Uterus (tissue), 2 donors: ENCODE results near the gene PDCD1.

Experiments used
- POLR2A ChIP-seq, 2 donors: fragments of 450-650 bp; IDR thresholded peaks; one replicate each; pipeline ENCODE4 v1.6.1; 2016; ENCODE audit warnings: antibody characterized with exemption in 2 of 2, mild to moderate bottlenecking in 1 of 2, moderate library complexity in 1 of 2
- TF ChIP-seq, protein P1 (sequence below), 4 experiments: fragments of 200-600 bp in 2 of 4; fragments of 450-650 bp in 2 of 4; sonication (generic) in 2 of 4; IDR thresholded peaks; one replicate each; pipeline ENCODE4 v1.5.1; 2016 to 2019; ENCODE audit warnings: antibody characterized with exemption in 4 of 4, mild to moderate bottlenecking in 2 of 4, moderate library complexity in 1 of 4

DNA sequence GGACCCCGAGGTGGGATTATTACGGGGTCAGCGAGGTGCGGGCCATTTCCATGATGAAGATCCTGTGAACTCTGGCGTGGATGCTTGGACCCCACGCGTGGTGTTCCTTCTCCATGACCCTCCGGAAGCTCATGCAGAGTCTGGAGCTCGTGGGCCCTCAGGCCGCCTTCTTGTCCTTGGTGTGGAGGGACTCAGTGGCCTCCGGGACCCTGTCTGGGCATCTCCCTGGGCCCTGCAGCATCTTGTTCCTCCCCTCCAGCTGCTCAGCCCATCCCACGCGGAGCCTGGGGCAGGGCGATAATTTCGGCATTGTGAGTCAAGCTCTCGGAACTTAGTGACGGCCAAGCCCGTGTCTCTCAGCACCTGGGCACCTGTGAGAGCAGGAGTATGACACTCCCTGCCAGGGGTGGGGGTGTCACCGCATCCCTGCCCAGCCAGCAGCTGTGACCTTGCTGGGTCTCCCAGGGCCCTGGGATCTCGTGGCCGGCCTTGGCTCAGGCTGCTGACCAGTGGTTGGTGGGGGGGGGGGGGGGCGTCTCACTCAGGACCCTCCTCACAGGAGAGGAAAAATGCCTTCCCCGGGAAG lies 35.5 kb upstream of the PDCD1 start:
- no peak for TF ChIP-seq POLR2A (IDR thresholded peaks at IDR 0.05)
- TF ChIP-seq, protein P1, sequence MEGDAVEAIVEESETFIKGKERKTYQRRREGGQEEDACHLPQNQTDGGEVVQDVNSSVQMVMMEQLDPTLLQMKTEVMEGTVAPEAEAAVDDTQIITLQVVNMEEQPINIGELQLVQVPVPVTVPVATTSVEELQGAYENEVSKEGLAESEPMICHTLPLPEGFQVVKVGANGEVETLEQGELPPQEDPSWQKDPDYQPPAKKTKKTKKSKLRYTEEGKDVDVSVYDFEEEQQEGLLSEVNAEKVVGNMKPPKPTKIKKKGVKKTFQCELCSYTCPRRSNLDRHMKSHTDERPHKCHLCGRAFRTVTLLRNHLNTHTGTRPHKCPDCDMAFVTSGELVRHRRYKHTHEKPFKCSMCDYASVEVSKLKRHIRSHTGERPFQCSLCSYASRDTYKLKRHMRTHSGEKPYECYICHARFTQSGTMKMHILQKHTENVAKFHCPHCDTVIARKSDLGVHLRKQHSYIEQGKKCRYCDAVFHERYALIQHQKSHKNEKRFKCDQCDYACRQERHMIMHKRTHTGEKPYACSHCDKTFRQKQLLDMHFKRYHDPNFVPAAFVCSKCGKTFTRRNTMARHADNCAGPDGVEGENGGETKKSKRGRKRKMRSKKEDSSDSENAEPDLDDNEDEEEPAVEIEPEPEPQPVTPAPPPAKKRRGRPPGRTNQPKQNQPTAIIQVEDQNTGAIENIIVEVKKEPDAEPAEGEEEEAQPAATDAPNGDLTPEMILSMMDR (IDR thresholded peaks at IDR 0.05), result no peak
